K562 (cell line): Measurements from ENCODE around the gene GRHPR. TPM values are rescaled to one million over a fixed set of nuclear protein-coding genes. Genes with fewer than 3 reads are reported as not detected.

Experiments
- DIDO1 ChIP-seq: fragments of 450-650 bp; IDR thresholded peaks from 2 replicates; pipeline ENCODE4 v1.6.1; 2016; ENCODE audit warnings: low read depth, missing biosample characterization, missing genetic modification characterization
- DMBX1 ChIP-seq: fragments of 250-450 bp; sonication (Bioruptor Pico); IDR thresholded peaks from 2 replicates; pipeline ENCODE4 v1.8.0; 2022; ENCODE audit warnings: inconsistent platforms, mild to moderate bottlenecking, moderate library complexity, borderline replicate concordance
- EP400 ChIP-seq: fragments of 450-650 bp; IDR thresholded peaks from 2 replicates; pipeline ENCODE4 v1.6.1; 2017; ENCODE audit warnings: antibody characterized with exemption, mild to moderate bottlenecking, moderate library complexity
- FOXK2 ChIP-seq, 2 experiments: fragments of 450-650 bp; IDR thresholded peaks in 1 of 2; conservative IDR thresholded peaks in 1 of 2; 2 replicates each; pipeline ENCODE4 v1.6.1; 2016; ENCODE audit warnings: low read depth in 2 of 2, mild to moderate bottlenecking in 1 of 2
- HCFC1 ChIP-seq: IDR thresholded peaks from 2 replicates; pipeline ENCODE4 v1.6.1; 2012; ENCODE audit warnings: low read depth, low read length, improper control_type of control experiment
- HDAC6 ChIP-seq: IDR thresholded peaks from 2 replicates; pipeline ENCODE4 v1.6.1; 2012; ENCODE audit warnings: low read depth, mild to moderate bottlenecking, control low read depth, inconsistent platforms, low read length, moderate library complexity
- IFI16 ChIP-seq: fragments of 250-450 bp; sonication (Bioruptor Pico); IDR thresholded peaks from 2 replicates; pipeline ENCODE4 v2.1.2; 2022; ENCODE audit warnings: mild to moderate bottlenecking, inconsistent platforms
- MTA1 ChIP-seq: fragments of 450-650 bp; IDR thresholded peaks from 2 replicates; pipeline ENCODE4 v1.6.1; 2017; ENCODE audit warnings: borderline replicate concordance
- MXI1 ChIP-seq: IDR thresholded peaks from 2 replicates; pipeline ENCODE4 v1.6.1; 2011; ENCODE audit warnings: low read depth, mild to moderate bottlenecking, improper control_type of control experiment, low read length
- MYBL2 ChIP-seq, 2 experiments: fragments of 450-650 bp in 1 of 2; sonication (generic) in 1 of 2; formaldehyde crosslinking in 1 of 2; IDR thresholded peaks; 2 replicates each; pipeline versions ENCODE4 v1.6.1 to v1.8.1; 2017 to 2022; ENCODE audit warnings: borderline replicate concordance in 1 of 2, inconsistent platforms in 1 of 2, low read depth in 1 of 2, mild to moderate bottlenecking in 1 of 2, missing genetic modification reagents in 1 of 2, moderate library complexity in 1 of 2
- NR2C2 ChIP-seq, 2 experiments: fragments of 200-800 bp in 1 of 2; sonication (Bioruptor generic) in 1 of 2; sonication (generic) in 1 of 2; formaldehyde crosslinking in 1 of 2; IDR thresholded peaks; 2 replicates each; pipeline versions ENCODE4 v1.6.1 to v1.8.0; 2016 to 2022; ENCODE audit warnings: mild to moderate bottlenecking in 1 of 2, missing compliant biosample characterization in 1 of 2, missing genetic modification characterization in 1 of 2, missing genetic modification reagents in 1 of 2
- NRF1 ChIP-seq, 2 experiments: fragments of 450-650 bp; IDR thresholded peaks in 1 of 2; conservative IDR thresholded peaks in 1 of 2; 2 replicates each; pipeline ENCODE4 v1.6.1; 2014; ENCODE audit warnings: mild to moderate bottlenecking in 2 of 2
- SNAPC5 ChIP-seq: fragments of 250-450 bp; sonication (Bioruptor Pico); IDR thresholded peaks from 2 replicates; pipeline ENCODE4 v1.8.0; 2021; ENCODE audit warnings: moderate library complexity, mild to moderate bottlenecking, inconsistent platforms
- TSC22D4 ChIP-seq: fragments of 450-650 bp; IDR thresholded peaks from 2 replicates; pipeline ENCODE4 v1.6.1; 2016; ENCODE audit warnings: missing genetic modification characterization, missing biosample characterization, control low read depth
- VEZF1 ChIP-seq: fragments of 200-800 bp; sonication (Bioruptor generic); IDR thresholded peaks from 2 replicates; pipeline ENCODE4 v1.6.1; 2017; ENCODE audit warnings: missing genetic modification characterization, missing compliant biosample characterization
- XRCC5 ChIP-seq: fragments of 200-400 bp; formaldehyde crosslinking; IDR thresholded peaks from 2 replicates; pipeline ENCODE4 v1.6.1; 2017; ENCODE audit warnings: low read depth, mild to moderate bottlenecking, low read length
- ZBTB1 ChIP-seq: sonication (generic); formaldehyde crosslinking; IDR thresholded peaks from 2 replicates; pipeline ENCODE4 v1.8.1; 2023; ENCODE audit warnings: missing genetic modification reagents, low read depth, mild to moderate bottlenecking, borderline replicate concordance
- ZC3H11A ChIP-seq: IDR thresholded peaks from 2 replicates; pipeline ENCODE4 v1.6.1; 2012; ENCODE audit warnings: low read depth, low read length, improper control_type of control experiment
- ZNF174 ChIP-seq: fragments of 250-450 bp; sonication (Bioruptor Pico); IDR thresholded peaks from 2 replicates; pipeline ENCODE4 v1.4.0; 2020; ENCODE audit warnings: mild to moderate bottlenecking
- polyA plus RNA-seq, 8 experiments: library from polyadenylated mRNA; depleted of rRNA in 4 of 8; stranded (reverse) in 5 of 8; unstranded in 3 of 8; fragments of >200 nt; fragmentation: Nextera tagmentation in 2 of 8; fragmentation: Illumina TruSeq in 1 of 8; extraction: Ambion mirVana in 2 of 8; extraction: Trizol in 1 of 8; gene quantifications; 2 replicates each; pipeline versions ENCODE4 v1.2.1 to v1.2.3, GENCODE V29; 2011 to 2014; ENCODE audit warnings: inconsistent platforms in 1 of 8, missing spikeins in 1 of 8
- total RNA-seq, 7 experiments: library from RNA; depleted of rRNA in 6 of 7; stranded (reverse); fragments of >200 nt in 6 of 7; fragmentation: Illumina TruSeq in 2 of 7; extraction: Trizol in 2 of 7; gene quantifications; 2 replicates each; pipeline versions ENCODE4 v1.2.1 to v1.2.3, GENCODE V29; 2011 to 2021; ENCODE audit warnings: low replicate concordance in 1 of 7
- TF ChIP-seq, protein P1 (sequence below): fragments of 250-450 bp; sonication (Bioruptor Pico); IDR thresholded peaks from 2 replicates; pipeline ENCODE4 v1.4.0; 2020
- TF ChIP-seq, protein P2 (sequence below): fragments of 250-450 bp; sonication (Bioruptor Pico); IDR thresholded peaks from 2 replicates; pipeline ENCODE4 v1.8.0; 2022; ENCODE audit warnings: moderate library complexity, mild to moderate bottlenecking, inconsistent platforms
- TF ChIP-seq, protein P3 (sequence below): conservative IDR thresholded peaks from 2 replicates; pipeline ENCODE4 v1.6.1; 2011; ENCODE audit warnings: low read depth, mild to moderate bottlenecking, low read length; ENCODE audit not compliant: control insufficient read depth

The GRHPR gene
- total and polyA plus RNA-seq, 9 of the 15 experiments (the other 6 are each of a cell fraction or from before 2014, with no cell fraction given) = 38.9 to 144 (median 120) TPM

DNA sequence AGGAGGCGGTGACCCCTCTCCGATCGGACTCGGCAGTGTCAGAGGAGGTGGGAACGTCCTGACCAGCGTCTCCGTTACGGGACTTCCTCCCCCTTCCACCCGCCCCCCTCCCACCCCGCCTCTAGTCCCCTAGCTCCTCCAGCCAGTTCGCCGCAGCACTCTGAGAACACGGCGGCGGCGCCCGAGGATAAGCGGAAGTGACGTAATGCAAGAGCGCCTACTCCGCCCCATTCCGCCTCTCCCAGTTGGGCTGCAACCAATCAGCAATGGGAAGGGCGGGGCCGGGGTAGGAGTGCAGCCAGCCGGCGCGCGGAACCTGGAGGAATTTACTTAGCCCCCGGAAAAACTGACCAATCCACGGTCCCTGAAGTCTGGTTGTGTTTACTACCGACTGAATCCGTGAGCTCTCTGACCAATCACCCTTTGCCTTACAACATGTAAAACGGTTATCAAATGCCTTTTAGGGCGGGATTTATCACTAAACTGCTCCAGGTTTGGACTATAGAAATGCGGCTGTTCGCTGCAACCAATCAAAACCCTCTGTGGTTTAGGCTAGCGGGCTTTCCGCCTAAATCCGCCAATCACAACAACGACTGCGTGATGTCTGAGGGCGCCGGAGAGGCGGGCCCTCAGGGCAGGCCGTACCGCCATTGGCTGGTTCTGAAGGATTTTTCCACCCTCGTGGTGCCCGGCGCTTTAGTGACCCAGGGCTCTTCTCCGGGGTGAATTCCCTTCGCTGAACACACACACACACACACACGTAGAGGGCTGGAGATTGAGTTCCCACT lies 42.9 kb downstream of the GRHPR start, which contains the start of gene ZBTB5 (continued):
- TF ChIP-seq DIDO1 (tag) = 0 out of 2 replicates have a peak, but pooled peaks have one; percentile 26
- no peak for TF ChIP-seq ZBTB1 (CRISPR knock-in tag)
- no peak for TF ChIP-seq TSC22D4 (tag)
- TF ChIP-seq NR2C2 (CRISPR knock-in tag; IDR thresholded peaks at IDR 0.05) = no peak
- peak; percentile 82 for TF ChIP-seq NR2C2 (tag; IDR thresholded peaks at IDR 0.05)
- TF ChIP-seq HDAC6 = no peak
- TF ChIP-seq, protein P1, sequence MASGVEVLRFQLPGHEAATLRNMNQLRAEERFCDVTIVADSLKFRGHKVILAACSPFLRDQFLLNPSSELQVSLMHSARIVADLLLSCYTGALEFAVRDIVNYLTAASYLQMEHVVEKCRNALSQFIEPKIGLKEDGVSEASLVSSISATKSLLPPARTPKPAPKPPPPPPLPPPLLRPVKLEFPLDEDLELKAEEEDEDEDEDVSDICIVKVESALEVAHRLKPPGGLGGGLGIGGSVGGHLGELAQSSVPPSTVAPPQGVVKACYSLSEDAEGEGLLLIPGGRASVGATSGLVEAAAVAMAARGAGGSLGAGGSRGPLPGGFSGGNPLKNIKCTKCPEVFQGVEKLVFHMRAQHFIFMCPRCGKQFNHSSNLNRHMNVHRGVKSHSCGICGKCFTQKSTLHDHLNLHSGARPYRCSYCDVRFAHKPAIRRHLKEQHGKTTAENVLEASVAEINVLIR (CRISPR knock-in tag) = peak; percentile 86
- TF ChIP-seq ZC3H11A = no peak
- peak; percentile 38; the same call in 1 of the 2 replicates for TF ChIP-seq MXI1
- TF ChIP-seq SNAPC5 (CRISPR knock-in tag) = no peak
- TF ChIP-seq, protein P2, sequence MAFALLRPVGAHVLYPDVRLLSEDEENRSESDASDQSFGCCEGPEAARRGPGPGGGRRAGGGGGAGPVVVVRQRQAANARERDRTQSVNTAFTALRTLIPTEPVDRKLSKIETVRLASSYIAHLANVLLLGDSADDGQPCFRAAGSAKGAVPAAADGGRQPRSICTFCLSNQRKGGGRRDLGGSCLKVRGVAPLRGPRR (CRISPR knock-in tag) = no peak
- peak; percentile 90 to 91 for TF ChIP-seq FOXK2 (conservative IDR thresholded peaks at IDR 0.05 in 1 of 2, IDR thresholded peaks at IDR 0.05 in 1 of 2; ENCODE audit: low read depth in 2 of 2)
- no peak for TF ChIP-seq ZNF174 (CRISPR knock-in tag)
- TF ChIP-seq MYBL2 (IDR thresholded peaks at IDR 0.05; ENCODE audit: low read depth) = no peak
- no peak for TF ChIP-seq MYBL2 (CRISPR knock-in tag; IDR thresholded peaks at IDR 0.05; ENCODE audit: borderline replicate concordance)
- no peak for TF ChIP-seq VEZF1 (CRISPR knock-in tag)
- TF ChIP-seq HCFC1 = peak; percentile 73
- no peak for TF ChIP-seq EP400
- peak; percentile 94 for TF ChIP-seq MTA1
- TF ChIP-seq DMBX1 (CRISPR knock-in tag) = 0 out of 2 replicates have a peak, but pooled peaks have one; percentile 51
- TF ChIP-seq, protein P3, sequence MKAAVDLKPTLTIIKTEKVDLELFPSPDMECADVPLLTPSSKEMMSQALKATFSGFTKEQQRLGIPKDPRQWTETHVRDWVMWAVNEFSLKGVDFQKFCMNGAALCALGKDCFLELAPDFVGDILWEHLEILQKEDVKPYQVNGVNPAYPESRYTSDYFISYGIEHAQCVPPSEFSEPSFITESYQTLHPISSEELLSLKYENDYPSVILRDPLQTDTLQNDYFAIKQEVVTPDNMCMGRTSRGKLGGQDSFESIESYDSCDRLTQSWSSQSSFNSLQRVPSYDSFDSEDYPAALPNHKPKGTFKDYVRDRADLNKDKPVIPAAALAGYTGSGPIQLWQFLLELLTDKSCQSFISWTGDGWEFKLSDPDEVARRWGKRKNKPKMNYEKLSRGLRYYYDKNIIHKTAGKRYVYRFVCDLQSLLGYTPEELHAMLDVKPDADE = no peak
- TF ChIP-seq IFI16 (CRISPR knock-in tag) = no peak
- peak; percentile 42 to 43; a peak in 2 of 4 replicates for TF ChIP-seq NRF1 (conservative IDR thresholded peaks at IDR 0.05 in 1 of 2, IDR thresholded peaks at IDR 0.05 in 1 of 2)
- peak; percentile 10; the same call in 1 of the 2 replicates for TF ChIP-seq XRCC5
